HG02759 (cell line): ENCODE measurements around the gene TIGD4.

Experiments
- ATAC-seq: cut with Tn5 transposase; IDR thresholded peaks from one replicate; pipeline ENCODE4 v1.9.1; 2021; ENCODE audit warnings: mild to moderate bottlenecking, moderate library complexity; ENCODE audit not compliant: unreplicated experiment

Gene TIGD4

GRCh38 chr4:152779513-152780266 lies at the start of gene TIGD4, which contains the start of gene ARFIP1:
TSS of gene TIGD4 (minus strand) at chr4:152779730. CDS start at chr4:152771004, 8,726 bp downstream.
TSS of gene ARFIP1 (plus strand) at chr4:152779954. CDS start at chr4:152829634, 49,680 bp downstream.
- ATAC-seq, result peak; percentile 94

- no peak for ATAC-seq
These were observed 48.6 kb upstream of the TIGD4 start for GRCh38 chr4:152828122-152828521.

GRCh38 chr4:152825336-152825735 lies 45.8 kb upstream of the TIGD4 start:
- ATAC-seq, result no peak

- ATAC-seq, result no peak
These were observed 45.0 kb upstream of the TIGD4 start for GRCh38 chr4:152824561-152824960.

- no peak for ATAC-seq
These were observed 42.8 kb upstream of the TIGD4 start for GRCh38 chr4:152822323-152822722.

GRCh38 chr4:152820073-152820472 lies 40.5 kb upstream of the TIGD4 start:
- ATAC-seq, result no peak

GRCh38 chr4:152819026-152819645 lies 39.6 kb upstream of the TIGD4 start:
- ATAC-seq, result no peak

- ATAC-seq, result no peak
These were observed 37.8 kb upstream of the TIGD4 start for GRCh38 chr4:152817331-152817730.

- ATAC-seq, result no peak
These were observed 35.5 kb upstream of the TIGD4 start for GRCh38 chr4:152815078-152815477.

GRCh38 chr4:152810715-152811287 lies 31.3 kb upstream of the TIGD4 start:
- ATAC-seq, result no peak

- no peak for ATAC-seq
These were observed 29.1 kb upstream of the TIGD4 start for GRCh38 chr4:152808670-152809069.

- ATAC-seq, result no peak
These were observed 27.8 kb upstream of the TIGD4 start for GRCh38 chr4:152807294-152807829.

- no peak for ATAC-seq
These were observed 27.1 kb upstream of the TIGD4 start for GRCh38 chr4:152806501-152807125.

GRCh38 chr4:152805818-152806217 lies 26.3 kb upstream of the TIGD4 start:
- ATAC-seq, result no peak

GRCh38 chr4:152805071-152805650 lies 25.6 kb upstream of the TIGD4 start:
- ATAC-seq, result no peak

- no peak for ATAC-seq
These were observed 24.0 kb upstream of the TIGD4 start for GRCh38 chr4:152803541-152803940.

GRCh38 chr4:152795891-152796290 lies 16.4 kb upstream of the TIGD4 start:
- no peak for ATAC-seq

- ATAC-seq, result no peak
These were observed 7.1 kb upstream of the TIGD4 start for GRCh38 chr4:152786627-152787026.

GRCh38 chr4:152785639-152786615 lies 6.4 kb upstream of the TIGD4 start:
- peak; percentile 43 for ATAC-seq
